HepG2 (cell line): ENCODE results near the gene SIX5. TPM values are rescaled to one million over a fixed set of nuclear protein-coding genes. Genes with fewer than 3 reads are reported as not detected.
A peak's percentile ranks its signal among the peaks of the same experiment; 100 is the strongest.

ENCODE experiments used
- ARID2 ChIP-seq: sonication (generic); formaldehyde crosslinking; IDR thresholded peaks from 2 replicates; pipeline ENCODE4 v1.8.1; 2022; ENCODE audit warnings: mild to moderate bottlenecking, missing genetic modification reagents, borderline replicate concordance
- ARID5B ChIP-seq: IDR thresholded peaks from 2 replicates; pipeline ENCODE4 v1.4.0; 2020; ENCODE audit warnings: mild to moderate bottlenecking, missing genetic modification reagents
- ATRX ChIP-seq: sonication (generic); formaldehyde crosslinking; IDR thresholded peaks from 2 replicates; pipeline ENCODE4 v1.4.0; 2020; ENCODE audit warnings: missing genetic modification reagents, borderline replicate concordance
- MYNN ChIP-seq: sonication (generic); formaldehyde crosslinking; IDR thresholded peaks from 2 replicates; pipeline ENCODE4 v1.4.0; 2020; ENCODE audit warnings: mild to moderate bottlenecking, low read depth, missing genetic modification reagents
- NFYC ChIP-seq: IDR thresholded peaks from 2 replicates; pipeline ENCODE4 v1.6.1; 2016; ENCODE audit warnings: missing genetic modification reagents, missing compliant biosample characterization
- PHF21A ChIP-seq: sonication (generic); formaldehyde crosslinking; IDR thresholded peaks from 2 replicates; pipeline ENCODE4 v1.5.0; 2020; ENCODE audit warnings: mild to moderate bottlenecking, missing genetic modification reagents
- SMC3 ChIP-seq: IDR thresholded peaks from 2 replicates; pipeline ENCODE4 v1.6.1; 2011; ENCODE audit warnings: low read length, improper control_type of control experiment
- TEAD3 ChIP-seq: optimal IDR thresholded peaks from 2 replicates; pipeline ENCODE3; 2016; ENCODE audit warnings: borderline replicate concordance
- TP53 ChIP-seq: sonication (generic); formaldehyde crosslinking; conservative IDR thresholded peaks from 2 replicates; pipeline ENCODE4 v1.4.0; 2020; ENCODE audit warnings: missing genetic modification reagents
- ZBTB20 ChIP-seq: sonication (generic); formaldehyde crosslinking; IDR thresholded peaks from 2 replicates; pipeline ENCODE4 v1.8.1; 2023; ENCODE audit warnings: missing genetic modification reagents, low read depth, mild to moderate bottlenecking, borderline replicate concordance
- ZBTB39 ChIP-seq: sonication (generic); formaldehyde crosslinking; IDR thresholded peaks from 2 replicates; pipeline ENCODE4 v1.5.0; 2020; ENCODE audit warnings: missing genetic modification reagents
- ZNF10 ChIP-seq: sonication (generic); formaldehyde crosslinking; IDR thresholded peaks from 2 replicates; pipeline ENCODE4 v1.4.0; 2020; ENCODE audit warnings: mild to moderate bottlenecking, low read depth, missing genetic modification reagents, borderline replicate concordance
- ZNF225 ChIP-seq: sonication (generic); formaldehyde crosslinking; IDR thresholded peaks from 2 replicates; pipeline ENCODE4 v1.4.0; 2020; ENCODE audit warnings: mild to moderate bottlenecking, missing genetic modification reagents
- ZNF333 ChIP-seq: sonication (generic); formaldehyde crosslinking; IDR thresholded peaks from 2 replicates; pipeline ENCODE4 v1.4.0; 2020; ENCODE audit warnings: mild to moderate bottlenecking, missing genetic modification reagents, borderline replicate concordance
- ZNF704 ChIP-seq: sonication (generic); formaldehyde crosslinking; IDR thresholded peaks from 2 replicates; pipeline ENCODE4 v1.8.1; 2023; ENCODE audit warnings: mild to moderate bottlenecking, inconsistent platforms, moderate library complexity, missing genetic modification reagents, borderline replicate concordance
- ZNF839 ChIP-seq: sonication (generic); formaldehyde crosslinking; IDR thresholded peaks from 2 replicates; pipeline ENCODE4 v1.4.0; 2020; ENCODE audit warnings: missing genetic modification reagents, mild to moderate bottlenecking, borderline replicate concordance
- polyA plus RNA-seq, 8 experiments: library from polyadenylated mRNA; depleted of rRNA in 3 of 8; stranded (reverse) in 7 of 8; unstranded in 1 of 8; fragments of >200 nt; fragmentation: Illumina TruSeq in 4 of 8; extraction: Trizol in 4 of 8; gene quantifications; 2 replicates each; pipeline versions ENCODE4 v1.2.1 to v1.2.3, GENCODE V29; 2011 to 2016; ENCODE audit warnings: low read depth in 4 of 8, missing spikeins in 1 of 8, mixed read lengths in 1 of 8; ENCODE audit not compliant: insufficient read depth in 1 of 8
- total RNA-seq, 5 experiments: library from RNA; depleted of rRNA; stranded (reverse); fragments of >200 nt; fragmentation: Illumina TruSeq; extraction: Trizol; gene quantifications; 2 replicates each; pipeline ENCODE4 v1.2.3, GENCODE V29; 2016; ENCODE audit warnings: low read depth in 1 of 5
- TF ChIP-seq, protein P1 (sequence below): sonication (generic); formaldehyde crosslinking; IDR thresholded peaks from 2 replicates; pipeline ENCODE4 v1.5.1; 2020; ENCODE audit warnings: mild to moderate bottlenecking, missing genetic modification reagents
- TF ChIP-seq, protein P2 (sequence below): sonication (generic); formaldehyde crosslinking; IDR thresholded peaks from 2 replicates; pipeline ENCODE4 v1.8.1; 2023; ENCODE audit warnings: mild to moderate bottlenecking, missing genetic modification reagents

SIX5 gene
- total and polyA plus RNA-seq, 2 of the 13 experiments (the other 11 are each of a cell fraction or from before 2014, with no cell fraction given), result 7.7 to 10.5 TPM

GRCh38 chr19:45767881-45768654 lies 984 bp downstream of the SIX5 start (continued):
- TF ChIP-seq ZBTB39 (CRISPR knock-in tag), result no peak
- TF ChIP-seq ZNF333, result no peak
- TF ChIP-seq, protein P1, sequence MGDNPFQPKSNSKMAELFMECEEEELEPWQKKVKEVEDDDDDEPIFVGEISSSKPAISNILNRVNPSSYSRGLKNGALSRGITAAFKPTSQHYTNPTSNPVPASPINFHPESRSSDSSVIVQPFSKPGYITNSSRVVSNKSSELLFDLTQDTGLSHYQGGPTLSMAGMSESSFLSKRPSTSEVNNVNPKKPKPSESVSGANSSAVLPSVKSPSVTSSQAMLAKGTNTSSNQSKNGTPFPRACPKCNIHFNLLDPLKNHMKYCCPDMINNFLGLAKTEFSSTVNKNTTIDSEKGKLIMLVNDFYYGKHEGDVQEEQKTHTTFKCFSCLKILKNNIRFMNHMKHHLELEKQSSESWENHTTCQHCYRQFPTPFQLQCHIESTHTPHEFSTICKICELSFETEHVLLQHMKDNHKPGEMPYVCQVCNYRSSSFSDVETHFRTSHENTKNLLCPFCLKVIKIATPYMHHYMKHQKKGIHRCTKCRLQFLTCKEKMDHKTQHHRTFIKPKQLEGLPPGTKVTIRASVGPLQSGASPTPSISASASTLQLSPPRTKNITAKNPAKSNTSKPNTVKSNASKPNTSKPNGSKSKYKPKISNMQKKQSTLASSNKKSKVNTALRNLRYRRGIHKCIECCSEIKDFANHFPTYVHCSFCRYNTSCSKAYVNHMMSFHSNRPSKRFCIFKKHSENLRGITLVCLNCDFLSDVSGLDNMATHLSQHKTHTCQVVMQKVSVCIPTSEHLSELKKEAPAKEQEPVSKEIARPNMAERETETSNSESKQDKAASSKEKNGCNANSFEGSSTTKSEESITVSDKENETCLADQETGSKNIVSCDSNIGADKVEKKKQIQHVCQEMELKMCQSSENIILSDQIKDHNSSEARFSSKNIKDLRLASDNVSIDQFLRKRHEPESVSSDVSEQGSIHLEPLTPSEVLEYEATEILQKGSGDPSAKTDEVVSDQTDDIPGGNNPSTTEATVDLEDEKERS (CRISPR knock-in tag), result no peak
- TF ChIP-seq SMC3, result no peak
- TF ChIP-seq MYNN, result no peak
- no peak for TF ChIP-seq ATRX
- no peak for TF ChIP-seq ARID5B (CRISPR knock-in tag)
- TF ChIP-seq ZNF10 (CRISPR knock-in tag), result no peak
- TF ChIP-seq PHF21A (CRISPR knock-in tag), result no peak
- peak; percentile 48; the same call in 1 of the 2 replicates for TF ChIP-seq ZBTB20 (CRISPR knock-in tag)
- TF ChIP-seq ARID2, result peak; percentile 89
- no peak for TF ChIP-seq ZNF839 (CRISPR knock-in tag)
- no peak for TF ChIP-seq TP53
- no peak for TF ChIP-seq TEAD3 (CRISPR knock-in tag)
- TF ChIP-seq, protein P2, sequence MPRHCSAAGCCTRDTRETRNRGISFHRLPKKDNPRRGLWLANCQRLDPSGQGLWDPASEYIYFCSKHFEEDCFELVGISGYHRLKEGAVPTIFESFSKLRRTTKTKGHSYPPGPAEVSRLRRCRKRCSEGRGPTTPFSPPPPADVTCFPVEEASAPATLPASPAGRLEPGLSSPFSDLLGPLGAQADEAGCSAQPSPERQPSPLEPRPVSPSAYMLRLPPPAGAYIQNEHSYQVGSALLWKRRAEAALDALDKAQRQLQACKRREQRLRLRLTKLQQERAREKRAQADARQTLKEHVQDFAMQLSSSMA (CRISPR knock-in tag), result no peak
- TF ChIP-seq ZNF225 (CRISPR knock-in tag), result peak; percentile 63; the same call in 1 of the 2 replicates
- no peak for TF ChIP-seq ZNF704 (CRISPR knock-in tag)
- TF ChIP-seq NFYC (CRISPR knock-in tag), result no peak
